Spleen (tissue), 11 donors: Measurements from ENCODE around the gene INS. TPM values are rescaled to one million over a fixed set of nuclear protein-coding genes. Genes with fewer than 3 reads are reported as not detected.

Source experiments
- DNase-seq: peaks from one replicate; pipeline ENCODE4 v3.0.0-alpha.2; 2020
- H3K27ac ChIP-seq, 8 donors: fragments of 200-600 bp; sonication (generic) in 7 of 8; 1 replicate in 4 of 8; 2 replicates in 4 of 8; pipeline versions ENCODE4 v1.5.0 to v1.8.0; 2016 to 2021; ENCODE audit warnings: inconsistent platforms in 4 of 8, mild to moderate bottlenecking in 4 of 8, moderate library complexity in 1 of 8
- H3K27me3 ChIP-seq, 7 donors: fragments of 200-600 bp; sonication (generic) in 6 of 7; replicated peaks in 1 of 7; 1 replicate in 4 of 7; 2 replicates in 3 of 7; pipeline versions ENCODE4 v1.5.0 to v1.8.0; 2016 to 2021; ENCODE audit warnings: inconsistent platforms in 3 of 7, mild to moderate bottlenecking in 1 of 7
- H3K36me3 ChIP-seq, 6 donors: fragments of 200-600 bp; sonication (generic) in 5 of 6; 1 replicate in 4 of 6; 2 replicates in 2 of 6; pipeline versions ENCODE4 v1.5.0 to v1.8.0; 2016 to 2021; ENCODE audit warnings: inconsistent platforms in 2 of 6
- H3K4me1 ChIP-seq, 6 donors: fragments of 200-600 bp; sonication (generic) in 5 of 6; 1 replicate in 3 of 6; 2 replicates in 3 of 6; pipeline versions ENCODE4 v1.5.0 to v1.8.0; 2016 to 2021; ENCODE audit warnings: inconsistent platforms in 3 of 6
- H3K4me3 ChIP-seq, 8 donors: fragments of 200-600 bp; sonication (generic) in 7 of 8; 1 replicate in 4 of 8; 2 replicates in 4 of 8; pipeline versions ENCODE4 v1.5.0 to v1.8.0; 2016 to 2021; ENCODE audit warnings: inconsistent platforms in 4 of 8, mild to moderate bottlenecking in 4 of 8, moderate library complexity in 2 of 8
- H3K9me3 ChIP-seq, 8 donors: fragments of 200-600 bp; sonication (generic) in 7 of 8; 1 replicate in 4 of 8; 2 replicates in 4 of 8; pipeline versions ENCODE4 v1.5.0 to v1.8.0; 2016 to 2021; ENCODE audit warnings: inconsistent platforms in 4 of 8
- CTCF ChIP-seq, 11 experiments: fragments of 200-600 bp in 7 of 11; fragments of 450-650 bp in 4 of 11; sonication (generic) in 4 of 11; IDR thresholded peaks in 8 of 11; conservative IDR thresholded peaks in 3 of 11; 1 replicate in 7 of 11; 2 replicates in 4 of 11; pipeline versions ENCODE4 v1.4.0 to v1.8.0; 2016 to 2021; ENCODE audit warnings: antibody characterized with exemption in 11 of 11, inconsistent platforms in 4 of 11, mild to moderate bottlenecking in 1 of 11
- POLR2A ChIP-seq, 3 donors: fragments of 450-650 bp; IDR thresholded peaks; one replicate each; pipeline ENCODE4 v1.5.1; 2017; ENCODE audit warnings: antibody characterized with exemption in 3 of 3, mild to moderate bottlenecking in 1 of 3
- POLR2AphosphoS5 ChIP-seq, 3 donors: sonication (generic); formaldehyde crosslinking; IDR thresholded peaks; one replicate each; pipeline ENCODE4 v1.5.1; 2017; ENCODE audit warnings: antibody characterized with exemption in 3 of 3
- WGBS, 5 donors: extraction: QIAGEN DNeasy Blood & Tissue Kit in 3 of 5; methylation state at CpG; one replicate each; pipeline versions ENCODE4 v1.1.5 to v1.1.7; 2013 to 2018; 5-methylcytosine and 5-hydroxymethylcytosine counted together
- intact Hi-C: fragments of 100-400 bp; cut with DNase I; formaldehyde crosslinking; loops from one replicate; pipeline ENCODE4 v1.15.0; 2023; ENCODE audit warnings: low total_unique reads
- microRNA-seq, 3 donors: library from miRNA; unstranded; fragments of <30 nt; microRNA quantifications; one replicate each; pipeline versions ENCODE4 to v1.1.0, GENCODE V29; 2019 to 2020
- polyA plus RNA-seq, 3 donors: library from polyadenylated mRNA; stranded (reverse); fragments of 200-250 nt; gene quantifications; one replicate each; pipeline ENCODE4 v1.2.1, GENCODE V29; 2013
- small RNA-seq, 4 donors: library from RNA; depleted of rRNA; stranded (forward); fragments of <200 nt; gene quantifications; one replicate each; pipeline ENCODE3, GENCODE V24; 2016
- total RNA-seq, 7 donors: library from RNA; depleted of rRNA in 3 of 7; stranded (reverse); fragments of >200 nt in 3 of 7; fragmentation: NEBNext Ultra II Directional in 4 of 7; extraction: Animal tissue kit (Norgen Biotek cat#: 25700) in 4 of 7; gene quantifications; one replicate each; pipeline versions ENCODE4 v1.1.0 to v1.2.1, GENCODE V29; 2016 to 2021
- donor health status: healthy with polysubstance abuse.
- donor health status: DM: no; HTN: no; CAD: no; lungs with moderate emphysema.
- donor health status: DM: no; HTN: no; CAD: no.
- donor health status: Bipolar disorder and iron deficiency.
- donor health status: healthy.
- donor health status: DM: no; HTN: no; CAD: no.
- donor health status: DM: yes; HTN: yes; CAD: no.

Gene INS
- total and polyA plus RNA-seq, 10 donors, result 1.3 to 2.4 (median 1.5) TPM; not detected in 5

- no peak for TF ChIP-seq CTCF (IDR thresholded peaks at IDR 0.05 in 8 of 11, conservative IDR thresholded peaks at IDR 0.05 in 3 of 11)
- TF ChIP-seq POLR2AphosphoS5 (IDR thresholded peaks at IDR 0.05), result no peak
- TF ChIP-seq POLR2A (IDR thresholded peaks at IDR 0.05), result no peak
Observed at GRCh38 chr11:2113776-2114175, 47.2 kb downstream of the INS start.

GRCh38 chr11:2110521-2110920 is 50.5 kb downstream of the INS start:
- Histone ChIP-seq H3K27me3 (peaks cover 0 to 25% (median 0%) of the 10 kb centered on the region in 7 donors), H3K27ac (no peak overlapping the region), H3K4me3 (no peak overlapping the region), H3K4me1 (peaks cover 0 to 13% (median 10%) of the 10 kb centered on the region in 6 donors), H3K9me3 (no peaks in the 10 kb centered on the region), H3K36me3 (no peaks in the 10 kb centered on the region)
- intact Hi-C loops, result no loop called here
- DNase-seq, result no peak
- 83 to 86% (median 84%) methylated on average over 12 of the region's 12 CpGs for WGBS, 5 donors
- no peak for TF ChIP-seq POLR2A (IDR thresholded peaks at IDR 0.05)
- TF ChIP-seq POLR2AphosphoS5 (IDR thresholded peaks at IDR 0.05), result no peak
- TF ChIP-seq CTCF (IDR thresholded peaks at IDR 0.05 in 8 of 11, conservative IDR thresholded peaks at IDR 0.05 in 3 of 11), result no peak

More at GRCh38 chr11:2113776-2114175, 47.2 kb downstream of the INS start:
- Histone ChIP-seq H3K36me3 (no peaks in the 10 kb centered on the region), H3K4me3 (no peak overlapping the region), H3K27me3 (peaks cover 0 to 18% (median 0%) of the 10 kb centered on the region in 7 donors), H3K9me3 (peaks cover 0 to 17% (median 13%) of the 10 kb centered on the region in 8 donors), H3K27ac (no peak overlapping the region), H3K4me1 (peaks cover 0 to 12% (median 10%) of the 10 kb centered on the region in 6 donors)
- DNase-seq, result no peak
- 47 to 73% (median 65%) methylated on average over 11 of the region's 11 CpGs for WGBS, 5 donors
- intact Hi-C loops, result no loop called here

Small RNA genes lying within 50 kb of the gene (microRNA-seq; reads per million reads assigned to microRNA genes)
- gene MIR4686 (0 reads per million in 3 donors), gene MIR483 (49.8 to 66.9 (median 57.9) reads per million in 3 donors)

Small RNA genes lying within 50 kb of the gene (small RNA-seq; reads per million reads assigned to genes)
- gene MIR4686 (0 reads per million in 4 donors), gene MIR483 (0 to 0.17 (median 0.07) reads per million in 4 donors)

Other genes with a start within 250 kb of the INS start
- 1 to 10 TPM in 5 of 7 donors, under 1 TPM in 1, not detected in 1; 0.97 to 4.9 (median 1.9) TPM for gene TNNT3, start 241.5 kb downstream of the INS start, total RNA-seq
- gene TNNT3, start 241.5 kb downstream of the INS start, polyA plus RNA-seq, result 1 to 10 TPM in 2 of 3 donors, under 1 TPM in 1; 0.64 to 4.4 (median 3.5) TPM
- gene MRPL23, start 213.9 kb downstream of the INS start, total RNA-seq, result 10 to 100 TPM; 32.5 to 75.2 (median 44.5) TPM
- 100 to 1,000 TPM in 2 of 3 donors, 10 to 100 TPM in 1; 58.7 to 160 (median 122) TPM for gene MRPL23, start 213.9 kb downstream of the INS start, polyA plus RNA-seq
- gene H19, start 163.4 kb downstream of the INS start, total RNA-seq, result 100 to 1,000 TPM in 3 of 7 donors, 10 to 100 TPM in 4; 21.0 to 620 (median 79.7) TPM
- gene H19, start 163.4 kb downstream of the INS start, polyA plus RNA-seq, result 100 to 1,000 TPM in 2 of 3 donors, 10 to 100 TPM in 1; 10.1 to 104 (median 101) TPM
- gene IGF2, start 21.8 kb downstream of the INS start, total RNA-seq, result 10 to 100 TPM; 10.2 to 66.6 (median 25.7) TPM
- 1 to 10 TPM in 2 of 3 donors, under 1 TPM in 1; 0.74 to 9.8 (median 4.0) TPM for gene IGF2, start 21.8 kb downstream of the INS start, polyA plus RNA-seq
- gene TH, start 10.6 kb upstream of the INS start, total RNA-seq, result 1 to 10 TPM in 1 of 7 donors, not detected in 6; 1.0 TPM
- gene TH, start 10.6 kb upstream of the INS start, polyA plus RNA-seq, result under 1 TPM; 0.13 to 0.38 (median 0.15) TPM
- gene ASCL2, start 109.4 kb upstream of the INS start, total RNA-seq, result 1 to 10 TPM; 1.9 to 3.0 (median 2.3) TPM
- gene ASCL2, start 109.4 kb upstream of the INS start, polyA plus RNA-seq, result 1 to 10 TPM in 1 of 3 donors, under 1 TPM in 2; 0.68 to 1.3 (median 0.93) TPM
- gene C11orf21, start 140.7 kb upstream of the INS start, total RNA-seq, result 10 to 100 TPM; 10.6 to 24.9 (median 18.1) TPM
- 10 to 100 TPM in 1 of 3 donors, 1 to 10 TPM in 2; 8.6 to 12.1 (median 8.9) TPM for gene C11orf21, start 140.7 kb upstream of the INS start, polyA plus RNA-seq
- 10 to 100 TPM; 10.6 to 21.0 (median 17.6) TPM for gene TSPAN32, start 140.8 kb upstream of the INS start, total RNA-seq
- gene TSPAN32, start 140.8 kb upstream of the INS start, polyA plus RNA-seq, result 10 to 100 TPM; 11.2 to 21.8 (median 14.1) TPM
- 100 to 1,000 TPM; 370 to 594 (median 472) TPM for gene CD81, start 216.1 kb upstream of the INS start, total RNA-seq
- gene CD81, start 216.1 kb upstream of the INS start, polyA plus RNA-seq, result 100 to 1,000 TPM; 191 to 368 (median 339) TPM
- gene TSSC4, start 239.5 kb upstream of the INS start, total RNA-seq, result 10 to 100 TPM; 28.7 to 58.1 (median 42.2) TPM
- 10 to 100 TPM; 42.5 to 94.4 (median 66.2) TPM for gene TSSC4, start 239.5 kb upstream of the INS start, polyA plus RNA-seq